Measurements from ENCODE around the gene IRAK3.

The IRAK3 gene

DNA sequence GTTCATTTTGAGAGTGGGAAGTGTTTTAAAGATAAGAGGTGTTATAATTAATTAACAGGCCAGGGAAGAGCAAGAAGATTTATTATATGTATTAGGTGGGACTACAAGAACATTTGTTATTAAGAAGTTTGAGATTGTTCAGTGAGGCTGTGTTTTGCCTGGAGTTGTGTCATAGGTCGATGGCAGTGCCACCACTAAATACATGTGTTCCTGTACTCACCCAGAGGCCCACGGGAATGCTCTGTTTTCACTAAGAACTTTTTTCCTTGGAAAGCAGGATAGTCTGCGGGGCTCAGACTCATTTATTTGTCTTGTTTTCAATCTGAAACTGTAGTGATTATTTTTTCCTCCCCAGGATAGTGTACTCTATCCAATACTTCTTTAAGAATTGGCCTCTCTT lies 10.1 kb downstream of the IRAK3 start:
- H4K20me1 ChIP-seq (ENCODE audit: low read depth, low read length), result no peaks in the 10 kb centered on the region
- H3K9me3 ChIP-seq (ENCODE audit: insufficient read depth, low read length), result peaks cover 4% of the 10 kb centered on the region; the same call in 1 of the 2 replicates
- TF ChIP-seq EZH2phosphoT487 (conservative IDR thresholded peaks at IDR 0.05; ENCODE audit: low read length) (no peak), CTCF (IDR thresholded peaks at IDR 0.05; ENCODE audit: insufficient read depth, low read length, poor library complexity, severe bottlenecking) (no peak)
- H3K36me3 ChIP-seq (ENCODE audit: low read length), result 0 out of 2 replicates have a peak, but pooled peaks cover 6% of the 10 kb centered on the region
- peaks cover 6% of the 10 kb centered on the region; the same call in 1 of the 2 replicates for H3F3A ChIP-seq (ENCODE audit: insufficient read depth)
- no peak overlapping the region for H3K27ac ChIP-seq (ENCODE audit: low read depth, low read length)
- H3K27me3 ChIP-seq (ENCODE audit: low read length), result no peaks in the 10 kb centered on the region
- no peaks in the 10 kb centered on the region for H3K79me2 ChIP-seq (ENCODE audit: insufficient read depth, low read length)
- no peak overlapping the region for H3K4me3 ChIP-seq (ENCODE audit: insufficient read depth, low read length, poor library complexity, severe bottlenecking)
- H3K9ac ChIP-seq (ENCODE audit: low read length), result no peak overlapping the region
- no peak overlapping the region for H2AFZ ChIP-seq (ENCODE audit: low read depth, low read length, severe bottlenecking)
- no peak overlapping the region for H3K4me2 ChIP-seq (ENCODE audit: low read depth, low read length, poor library complexity, severe bottlenecking)
- no peaks in the 10 kb centered on the region for H3K9me2 ChIP-seq (replicated peaks; ENCODE audit: insufficient read depth, low read length)

DNA sequence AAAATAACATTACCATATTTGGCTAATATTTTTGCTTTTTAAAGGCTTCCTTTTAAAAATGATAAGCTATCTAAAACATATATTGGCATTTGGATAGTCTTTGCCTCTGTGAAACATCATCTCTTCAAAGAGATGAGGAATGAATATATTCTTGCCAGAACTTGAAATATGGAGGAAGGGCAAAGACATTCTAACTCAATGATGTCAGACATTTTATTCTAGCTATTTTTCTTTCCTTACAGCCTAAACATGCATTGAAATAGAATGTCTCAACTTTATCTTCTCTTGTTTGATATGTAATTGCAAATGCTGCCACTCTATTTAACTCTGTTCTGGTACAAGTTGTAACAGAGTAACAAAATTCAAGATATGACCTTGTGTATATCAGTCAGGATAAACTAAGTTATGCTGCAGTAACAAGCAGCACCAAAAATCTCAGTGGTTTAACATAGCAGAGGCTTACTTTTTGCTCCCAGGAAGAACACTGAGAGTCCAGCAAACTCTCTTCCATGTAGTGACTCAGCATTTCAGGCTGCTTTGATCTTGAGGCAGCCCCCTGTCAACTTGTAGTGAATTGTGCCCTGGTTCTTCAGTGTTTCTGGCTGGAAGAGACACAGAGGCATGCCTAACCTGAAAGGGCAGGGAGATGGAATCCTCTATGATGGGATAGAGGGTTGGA lies 11.0 kb downstream of the IRAK3 start:
- no peak overlapping the region for H3K27ac ChIP-seq (ENCODE audit: low read depth, low read length)
- H2AFZ ChIP-seq (ENCODE audit: low read depth, low read length, severe bottlenecking), result no peak overlapping the region
- H3K4me3 ChIP-seq (ENCODE audit: insufficient read depth, low read length, poor library complexity, severe bottlenecking), result no peak overlapping the region
- H3K9me3 ChIP-seq (ENCODE audit: insufficient read depth, low read length), result peaks cover 4% of the 10 kb centered on the region; the same call in 1 of the 2 replicates
- no peaks in the 10 kb centered on the region for H3K9me2 ChIP-seq (replicated peaks; ENCODE audit: insufficient read depth, low read length)
- no peaks in the 10 kb centered on the region for H4K20me1 ChIP-seq (ENCODE audit: low read depth, low read length)
- no peak overlapping the region for H3K4me2 ChIP-seq (ENCODE audit: low read depth, low read length, poor library complexity, severe bottlenecking)
- TF ChIP-seq CTCF (IDR thresholded peaks at IDR 0.05; ENCODE audit: insufficient read depth, low read length, poor library complexity, severe bottlenecking) (no peak), EZH2phosphoT487 (conservative IDR thresholded peaks at IDR 0.05; ENCODE audit: low read length) (no peak)
- no peaks in the 10 kb centered on the region for H3K27me3 ChIP-seq (ENCODE audit: low read length)
- H3F3A ChIP-seq (ENCODE audit: insufficient read depth), result peaks cover 6% of the 10 kb centered on the region; the same call in 1 of the 2 replicates
- H3K36me3 ChIP-seq (ENCODE audit: low read length), result 0 out of 2 replicates have a peak, but pooled peaks cover 6% of the 10 kb centered on the region
- H3K9ac ChIP-seq (ENCODE audit: low read length), result no peak overlapping the region
- H3K79me2 ChIP-seq (ENCODE audit: insufficient read depth, low read length), result no peaks in the 10 kb centered on the region

DNA sequence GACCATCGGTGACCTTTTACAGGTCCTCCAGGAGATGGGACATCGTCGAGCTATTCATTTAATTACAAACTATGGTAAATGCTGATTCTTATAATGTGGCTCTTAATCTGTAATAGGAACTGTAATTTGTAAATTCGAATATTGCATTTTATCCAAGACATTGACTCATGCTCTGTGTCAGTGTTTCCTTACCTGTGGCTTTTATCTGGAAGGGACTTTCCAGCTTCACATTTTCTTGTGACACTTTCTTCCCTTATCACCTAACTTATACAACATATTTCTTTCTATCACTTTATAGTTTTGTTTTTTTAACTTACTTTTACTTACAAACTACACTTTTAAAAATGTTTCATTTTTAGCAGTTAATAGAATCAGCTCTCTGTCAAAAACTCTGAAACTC lies 14.8 kb downstream of the IRAK3 start:
- no peaks in the 10 kb centered on the region for H4K20me1 ChIP-seq (ENCODE audit: low read depth, low read length)
- no peaks in the 10 kb centered on the region for H3K9me3 ChIP-seq (ENCODE audit: insufficient read depth, low read length)
- no peak overlapping the region for H2AFZ ChIP-seq (ENCODE audit: low read depth, low read length, severe bottlenecking)
- no peaks in the 10 kb centered on the region for H3K9me2 ChIP-seq (replicated peaks; ENCODE audit: insufficient read depth, low read length)
- no peaks in the 10 kb centered on the region for H3K36me3 ChIP-seq (ENCODE audit: low read length)
- H3K79me2 ChIP-seq (ENCODE audit: insufficient read depth, low read length), result no peaks in the 10 kb centered on the region
- H3K27me3 ChIP-seq (ENCODE audit: low read length), result no peaks in the 10 kb centered on the region
- H3K4me3 ChIP-seq (ENCODE audit: insufficient read depth, low read length, poor library complexity, severe bottlenecking), result no peak overlapping the region
- H3F3A ChIP-seq (ENCODE audit: insufficient read depth), result no peaks in the 10 kb centered on the region
- H3K9ac ChIP-seq (ENCODE audit: low read length), result no peak overlapping the region
- no peak overlapping the region for H3K4me2 ChIP-seq (ENCODE audit: low read depth, low read length, poor library complexity, severe bottlenecking)
- TF ChIP-seq CTCF (IDR thresholded peaks at IDR 0.05; ENCODE audit: insufficient read depth, low read length, poor library complexity, severe bottlenecking), result no peak
- no peak for TF ChIP-seq EZH2phosphoT487 (conservative IDR thresholded peaks at IDR 0.05; ENCODE audit: low read length)
- no peak overlapping the region for H3K27ac ChIP-seq (ENCODE audit: low read depth, low read length)

All from SU-DHL-6 (cell line).